HG03064 (cell line): ENCODE measurements around the gene RSPH6A.

Source experiments
- ATAC-seq: cut with Tn5 transposase; IDR thresholded peaks from one replicate; pipeline ENCODE4 v1.9.1; 2021; ENCODE audit warnings: low read depth; ENCODE audit not compliant: unreplicated experiment

RSPH6A gene

DNA sequence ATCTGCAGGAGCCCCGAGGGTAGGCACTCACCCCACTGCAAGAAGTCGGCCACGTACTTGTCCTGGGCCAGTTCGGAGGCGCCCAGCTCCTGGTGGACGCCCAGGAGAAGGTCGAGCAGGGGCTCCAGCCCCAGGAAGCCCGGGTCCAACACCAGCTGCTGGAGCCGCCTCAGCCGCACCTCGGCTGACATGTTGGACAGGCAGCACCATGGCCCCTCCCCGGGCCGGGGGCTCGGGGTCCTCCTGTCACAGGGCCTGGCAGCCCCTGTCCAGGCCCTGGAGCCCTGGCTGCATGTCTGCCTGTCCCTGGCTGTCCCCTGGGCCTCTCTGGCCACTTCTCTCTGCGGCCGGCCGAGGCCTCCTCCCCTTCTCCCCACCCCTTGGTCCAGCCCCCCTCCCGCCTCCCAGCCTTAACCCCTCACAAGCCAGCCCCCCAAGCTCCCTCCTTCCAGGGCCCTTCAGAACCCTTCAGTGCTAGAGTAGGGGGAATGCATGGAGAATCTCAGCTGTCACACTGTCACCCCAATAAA lies 32.9 kb downstream of the RSPH6A start, which contains the start of gene DMPK:
Gene DMPK, minus strand, starts transcription at position 329 of the 530 bp plus-strand sequence. Its CDS starts 138 bp downstream, at position 191.
- ATAC-seq, result no peak

DNA sequence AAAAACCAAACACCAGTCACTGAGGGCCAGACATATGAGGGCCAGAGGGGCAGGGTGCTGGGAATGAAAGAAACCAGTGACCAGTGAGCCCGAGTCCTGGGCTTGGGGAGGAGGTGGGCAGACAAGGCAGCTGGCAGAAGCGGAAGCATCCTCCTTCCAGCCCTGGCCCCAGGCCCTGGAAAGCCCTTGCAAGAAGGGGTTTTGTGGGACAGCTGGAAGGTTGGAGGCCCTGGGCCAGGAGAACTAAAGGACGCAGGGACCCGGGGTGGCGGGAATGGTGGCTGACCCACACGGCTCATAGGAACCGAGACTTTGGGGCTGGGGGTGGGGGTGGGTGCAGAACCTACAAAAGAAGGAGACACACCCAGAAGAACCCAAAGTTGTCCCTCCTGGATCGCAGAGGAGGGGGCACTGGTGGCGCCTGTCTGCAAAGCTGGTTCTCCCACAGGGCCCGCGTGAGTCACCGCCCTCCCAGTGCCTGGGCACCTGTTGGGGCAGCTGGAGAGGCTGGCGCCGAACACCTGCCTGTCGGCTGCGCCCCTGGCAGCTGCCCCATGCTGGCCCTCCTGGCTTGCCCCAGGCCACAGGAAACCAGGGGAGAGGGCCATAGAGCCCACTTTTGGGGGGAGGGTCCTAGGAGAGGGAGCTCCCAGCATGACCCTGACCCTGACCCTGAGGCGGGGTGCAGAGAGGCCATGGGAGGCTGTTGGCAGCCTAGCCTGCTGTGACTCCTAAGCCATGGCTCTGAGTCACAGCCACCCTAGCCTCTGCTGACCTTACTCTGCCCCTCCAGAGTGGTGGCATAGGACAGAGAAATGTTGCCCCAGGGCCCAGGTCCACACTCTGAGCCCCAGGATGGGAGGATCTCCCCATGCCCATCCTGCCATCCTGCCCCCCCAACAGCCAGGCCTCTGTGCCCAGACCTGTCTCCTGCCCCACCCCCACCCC lies 33.6 kb downstream of the RSPH6A start:
- no peak for ATAC-seq

DNA sequence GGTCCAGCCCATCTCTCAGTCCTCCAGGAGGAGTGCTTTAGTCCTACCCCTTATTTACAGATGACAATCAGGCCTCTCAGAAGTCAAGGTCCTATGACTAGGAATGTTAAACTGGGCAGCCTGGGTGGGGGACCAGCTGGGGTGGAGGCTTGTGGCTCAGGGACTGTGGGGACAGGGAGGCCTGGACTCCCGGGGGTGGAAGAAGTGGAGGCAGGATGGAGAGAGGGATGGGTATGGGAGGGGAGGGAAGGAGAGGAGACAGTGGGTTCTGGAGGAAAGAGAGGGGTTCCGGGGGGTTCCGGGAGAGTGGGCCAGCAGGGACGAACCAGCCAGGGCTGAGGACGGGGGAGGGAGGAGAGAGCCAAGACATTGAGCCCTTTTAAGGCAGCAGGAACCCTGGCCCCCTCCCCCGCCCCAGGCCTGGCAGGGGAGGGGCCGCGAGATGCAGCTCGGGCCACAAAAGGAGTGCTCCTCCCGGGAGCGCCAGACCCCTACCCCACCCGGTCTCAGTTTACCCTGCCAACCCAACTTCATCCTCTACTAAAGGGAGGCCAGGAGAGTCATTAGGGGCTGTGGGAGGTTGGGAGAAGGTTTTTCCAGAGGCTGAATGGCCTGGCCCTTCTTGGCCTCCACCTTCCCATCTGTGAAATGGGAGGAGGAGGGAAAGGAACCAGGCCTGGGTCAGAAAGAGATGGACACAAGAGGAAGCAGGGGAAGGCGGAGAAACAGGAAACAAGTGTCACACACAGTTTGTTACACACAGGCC lies 34.5 kb downstream of the RSPH6A start:
- no peak for ATAC-seq

DNA sequence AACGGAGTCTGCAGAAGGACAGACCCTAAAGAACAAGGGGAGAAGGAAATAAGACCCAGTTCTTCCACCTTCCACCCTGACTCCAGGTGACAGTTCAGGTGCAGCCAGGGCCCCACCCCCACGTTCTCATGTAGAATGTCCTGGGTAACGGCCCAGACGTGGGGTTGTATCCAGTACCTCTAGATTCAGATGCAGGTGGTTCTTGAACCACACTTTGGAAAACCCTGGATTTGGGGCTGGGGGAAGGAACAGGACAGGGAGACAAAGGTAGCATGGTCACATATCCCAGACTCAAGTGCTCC lies 35.0 kb downstream of the RSPH6A start:
- no peak for ATAC-seq

DNA sequence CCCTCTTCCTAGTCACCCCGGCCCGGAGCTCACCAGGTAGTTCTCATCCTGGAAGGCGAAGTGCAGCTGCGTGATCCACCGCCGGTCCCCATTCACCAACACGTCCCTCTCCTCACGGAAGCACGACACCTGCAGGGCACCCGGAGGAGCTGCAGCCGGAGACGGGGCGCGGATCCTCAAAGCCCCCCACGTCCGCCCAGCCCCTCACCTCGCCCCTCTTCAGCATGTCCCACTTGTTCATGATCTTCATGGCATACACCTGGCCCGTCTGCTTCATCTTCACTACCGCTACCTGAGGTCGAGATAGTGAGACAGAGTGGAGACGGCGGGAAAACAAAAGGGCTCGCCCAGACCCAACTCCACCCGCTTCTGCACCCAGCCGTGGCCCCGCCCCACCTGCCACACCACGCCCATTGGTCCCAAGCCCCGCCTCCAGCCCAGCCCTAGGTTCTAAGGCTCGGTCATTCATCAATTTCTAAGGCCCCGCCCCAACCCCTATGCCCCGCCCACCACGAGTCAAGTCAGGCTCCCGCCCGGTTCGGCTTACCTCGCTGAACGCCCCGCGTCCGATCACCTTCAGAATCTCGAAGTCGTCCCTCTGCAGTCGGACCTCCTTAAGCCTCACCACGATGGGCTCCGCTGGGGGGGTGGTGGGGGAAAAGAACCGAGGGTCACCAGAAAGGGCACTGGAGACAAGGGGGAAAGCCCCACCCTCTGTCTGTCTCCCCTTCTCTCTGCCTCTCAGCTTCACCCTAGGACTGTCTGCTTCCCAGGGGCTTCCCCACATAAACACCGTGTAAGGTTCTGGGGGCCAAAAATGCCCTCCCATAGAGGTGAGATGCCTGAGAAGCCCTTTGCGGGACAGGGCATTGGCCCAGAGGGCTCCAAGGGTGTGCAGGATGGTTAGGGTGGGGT lies 35.6 kb downstream of the RSPH6A start:
- peak; percentile 79 for ATAC-seq

DNA sequence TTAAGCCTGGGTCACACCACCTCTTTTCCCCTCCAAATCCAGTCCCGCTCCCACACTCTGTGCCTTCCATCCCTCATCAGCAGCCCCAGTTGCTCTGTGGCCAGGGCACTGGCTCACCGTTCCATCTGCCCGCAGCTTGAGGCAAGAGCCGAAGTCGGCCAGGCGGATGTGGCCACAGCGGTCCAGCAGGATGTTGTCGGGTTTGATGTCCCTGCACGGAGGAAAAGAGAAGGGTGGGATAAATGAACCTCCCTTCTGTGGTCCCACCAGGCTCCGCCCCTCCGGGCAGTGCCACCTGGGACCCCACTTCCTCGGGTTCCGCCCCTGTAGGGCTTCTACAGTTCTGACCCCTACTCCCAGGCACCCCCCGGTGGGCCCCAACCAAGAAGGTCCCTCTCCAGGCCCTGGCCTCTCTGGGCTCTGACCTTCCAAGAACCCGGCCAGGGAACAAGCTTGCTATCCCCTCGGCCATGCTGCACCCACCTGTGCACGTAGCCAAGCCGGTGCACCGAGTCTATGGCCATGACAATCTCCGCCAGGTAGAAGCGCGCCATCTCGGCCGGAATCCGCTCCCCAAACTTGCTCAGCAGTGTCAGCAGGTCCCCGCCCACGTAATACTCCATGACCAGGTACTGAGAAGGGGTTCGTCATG lies 37.0 kb downstream of the RSPH6A start:
- ATAC-seq, result no peak

DNA sequence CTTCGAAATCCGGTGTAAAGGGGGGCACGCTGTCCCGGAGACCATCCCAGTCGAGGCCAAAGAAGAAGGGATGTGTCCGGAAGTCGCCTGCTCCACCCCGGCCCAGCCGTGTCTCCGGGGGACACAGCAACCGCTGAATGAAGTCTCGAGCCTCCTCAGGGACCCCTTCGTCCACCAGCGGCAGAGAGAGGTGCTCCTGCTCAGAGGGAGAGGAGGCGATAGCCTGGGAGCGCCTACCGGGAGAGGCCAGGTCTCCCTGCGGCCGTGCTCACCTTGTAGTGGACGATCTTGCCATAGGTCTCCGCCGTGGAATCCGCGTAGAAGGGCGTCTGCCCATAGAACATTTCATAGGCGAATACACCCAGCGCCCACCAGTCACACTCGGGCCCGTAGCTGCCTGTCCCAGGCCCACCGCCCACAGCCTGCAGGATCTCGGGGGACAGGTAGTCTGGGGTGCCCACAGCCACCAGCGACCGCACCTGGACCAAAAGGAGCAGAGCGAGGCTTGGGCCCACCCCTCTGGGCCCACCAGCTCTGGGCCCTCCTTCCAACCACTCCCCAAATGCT lies 37.6 kb downstream of the RSPH6A start:
- ATAC-seq, result no peak

DNA sequence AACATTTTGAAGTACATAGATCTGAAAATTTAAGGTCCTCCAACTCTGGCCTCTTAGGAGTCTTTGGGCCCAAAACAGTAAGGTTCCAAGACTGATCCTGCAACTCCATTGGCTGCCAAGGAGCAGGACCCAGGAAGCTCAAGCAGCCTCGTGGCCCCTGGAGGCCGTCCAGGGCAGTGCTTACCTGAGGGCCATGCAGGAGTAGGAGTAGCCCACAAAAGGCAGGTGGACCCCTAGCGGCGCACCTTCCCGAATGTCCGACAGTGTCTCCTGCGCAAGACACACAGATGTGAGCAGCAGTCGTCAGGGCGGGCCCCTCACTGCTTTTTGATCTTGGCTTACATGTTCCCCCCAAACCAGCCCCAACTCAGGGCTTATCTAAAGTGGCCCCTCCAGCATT lies 40.3 kb downstream of the RSPH6A start:
- ATAC-seq, result no peak

DNA sequence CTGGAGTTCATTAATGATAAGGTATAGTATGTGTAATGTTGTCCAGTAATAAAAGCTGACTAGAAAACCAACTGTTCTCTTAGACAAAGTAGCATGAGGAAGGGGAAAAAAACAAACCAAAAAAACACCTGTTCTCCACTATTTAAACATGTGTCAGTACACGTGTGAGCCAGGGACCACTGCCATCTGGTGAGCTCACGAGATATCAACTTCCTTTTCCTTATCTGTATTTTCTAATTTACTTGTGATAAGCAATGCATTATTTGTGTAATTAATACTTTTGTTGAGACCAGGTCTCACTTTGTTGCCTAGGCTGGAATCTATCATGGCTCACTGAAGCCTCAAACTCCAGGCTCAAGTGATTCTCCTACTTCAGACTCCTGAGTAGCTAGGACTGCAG lies 41.7 kb downstream of the RSPH6A start:
- ATAC-seq, result no peak

DNA sequence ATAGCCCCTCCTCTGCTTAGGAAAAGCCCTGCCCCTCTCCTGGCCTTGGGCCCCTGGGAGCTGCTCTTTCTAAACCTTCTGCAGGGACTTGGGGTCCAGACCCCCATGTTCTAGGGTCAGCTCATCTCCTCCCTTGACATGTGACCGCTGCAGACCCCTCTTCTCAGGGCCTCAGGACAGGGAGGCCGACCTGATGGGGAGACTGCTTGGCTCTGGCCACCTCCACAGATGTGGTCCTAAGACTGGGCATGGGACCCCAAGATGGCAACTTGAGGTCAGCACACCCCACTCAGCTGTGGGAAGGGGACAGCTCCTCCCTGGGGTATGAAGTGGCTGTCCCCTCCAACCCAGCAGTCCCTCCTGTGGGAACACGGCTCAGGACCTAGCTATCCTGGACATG lies 42.2 kb downstream of the RSPH6A start:
- ATAC-seq, result no peak

DNA sequence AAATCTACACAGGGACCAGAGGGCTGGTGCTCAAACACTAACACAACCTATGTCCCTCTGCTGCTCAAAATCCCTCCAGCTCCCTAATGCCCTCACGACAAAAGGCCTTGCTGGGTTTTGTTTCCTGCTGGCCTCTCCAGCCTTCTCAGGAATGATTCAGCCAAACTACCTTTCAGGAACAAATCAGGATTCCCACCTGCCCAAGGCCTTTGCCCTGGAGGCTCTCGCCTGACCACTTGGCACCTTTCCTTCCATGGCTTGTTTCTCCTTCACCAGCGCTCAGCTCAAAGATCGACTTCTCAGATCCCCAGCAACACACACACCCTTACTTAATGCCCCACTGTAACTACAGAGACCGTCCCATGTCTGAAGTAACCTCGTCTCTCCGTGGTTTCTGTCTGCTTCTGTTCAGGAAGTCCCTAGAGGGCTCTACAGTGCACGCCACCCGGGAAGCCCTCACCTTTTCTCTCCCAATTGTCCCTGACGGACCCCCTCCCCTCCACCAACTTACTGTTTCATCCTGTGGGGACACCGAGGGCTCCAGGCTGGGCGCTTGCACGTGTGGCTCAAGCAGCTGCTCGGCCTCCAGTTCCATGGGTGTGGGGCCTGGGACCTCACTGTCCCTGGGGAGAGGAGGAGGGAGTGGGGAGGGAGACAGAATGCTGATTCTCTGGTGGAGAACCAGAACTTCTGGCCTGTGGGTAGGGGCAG lies 42.8 kb downstream of the RSPH6A start:
- no peak for ATAC-seq

DNA sequence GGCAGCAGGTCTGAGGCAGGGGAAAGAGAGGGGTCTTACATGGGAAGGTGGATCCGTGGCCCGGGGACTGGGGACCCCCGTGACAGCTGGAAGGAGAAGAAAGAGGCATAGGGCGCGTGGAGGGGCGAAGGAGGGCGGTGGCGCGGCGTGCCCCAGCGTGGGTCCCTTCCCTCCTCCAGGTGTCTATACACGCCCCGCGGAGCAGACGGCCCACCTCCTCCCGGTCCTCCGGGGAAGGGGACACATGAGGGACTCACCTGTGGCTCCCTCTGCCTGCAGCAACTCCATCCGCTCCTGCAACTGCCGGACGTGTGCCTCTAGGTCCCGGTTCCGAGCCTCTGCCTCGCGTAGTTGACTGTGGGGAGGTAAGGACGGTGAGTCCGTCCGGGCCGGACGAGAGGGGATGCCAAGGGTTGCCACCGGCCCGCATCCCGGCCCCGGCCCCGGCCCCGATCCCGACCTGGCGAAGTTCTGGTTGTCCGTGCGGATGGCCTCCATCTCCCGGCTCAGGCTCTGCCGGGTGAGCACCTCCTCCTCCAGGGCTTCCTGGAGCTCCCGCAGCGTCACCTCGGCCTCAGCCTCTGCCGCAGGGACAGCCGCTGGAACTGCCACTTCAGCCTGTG lies 43.7 kb downstream of the RSPH6A start:
- ATAC-seq, result no peak

DNA sequence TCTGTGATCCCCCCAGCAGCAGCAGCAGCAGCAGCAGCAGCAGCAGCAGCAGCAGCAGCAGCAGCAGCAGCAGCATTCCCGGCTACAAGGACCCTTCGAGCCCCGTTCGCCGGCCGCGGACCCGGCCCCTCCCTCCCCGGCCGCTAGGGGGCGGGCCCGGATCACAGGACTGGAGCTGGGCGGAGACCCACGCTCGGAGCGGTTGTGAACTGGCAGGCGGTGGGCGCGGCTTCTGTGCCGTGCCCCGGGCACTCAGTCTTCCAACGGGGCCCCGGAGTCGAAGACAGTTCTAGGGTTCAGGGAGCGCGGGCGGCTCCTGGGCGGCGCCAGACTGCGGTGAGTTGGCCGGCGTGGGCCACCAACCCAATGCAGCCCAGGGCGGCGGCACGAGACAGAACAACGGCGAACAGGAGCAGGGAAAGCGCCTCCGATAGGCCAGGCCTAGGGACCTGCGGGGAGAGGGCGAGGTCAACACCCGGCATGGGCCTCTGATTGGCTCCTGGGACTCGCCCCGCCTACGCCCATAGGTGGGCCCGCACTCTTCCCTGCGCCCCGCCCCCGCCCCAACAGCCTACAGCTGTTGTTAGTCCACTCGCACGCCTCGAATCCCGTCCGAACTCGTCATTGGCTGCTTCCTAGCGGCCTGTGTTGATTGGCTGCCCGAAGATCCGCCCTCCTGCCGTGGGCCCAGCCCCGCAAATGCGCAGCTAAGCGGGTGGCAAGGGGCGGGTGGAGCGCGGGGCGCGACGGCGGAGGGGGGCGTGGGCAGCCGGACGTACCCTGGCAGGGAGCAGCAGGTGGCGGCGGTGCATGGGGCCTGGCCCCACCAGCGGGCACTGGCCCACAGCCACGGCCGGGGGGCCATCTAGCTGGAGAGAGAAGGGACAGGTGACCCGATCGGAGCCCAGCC lies 44.7 kb downstream of the RSPH6A start:
- peak; percentile 42 for ATAC-seq

DNA sequence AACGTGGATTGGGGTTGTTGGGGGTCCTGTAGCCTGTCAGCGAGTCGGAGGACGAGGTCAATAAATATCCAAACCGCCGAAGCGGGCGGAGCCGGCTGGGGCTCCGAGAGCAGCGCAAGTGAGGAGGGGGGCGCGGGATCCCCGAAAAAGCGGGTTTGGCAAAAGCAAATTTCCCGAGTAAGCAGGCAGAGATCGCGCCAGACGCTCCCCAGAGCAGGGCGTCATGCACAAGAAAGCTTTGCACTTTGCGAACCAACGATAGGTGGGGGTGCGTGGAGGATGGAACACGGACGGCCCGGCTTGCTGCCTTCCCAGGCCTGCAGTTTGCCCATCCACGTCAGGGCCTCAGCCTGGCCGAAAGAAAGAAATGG lies 45.3 kb downstream of the RSPH6A start:
- ATAC-seq, result no peak

DNA sequence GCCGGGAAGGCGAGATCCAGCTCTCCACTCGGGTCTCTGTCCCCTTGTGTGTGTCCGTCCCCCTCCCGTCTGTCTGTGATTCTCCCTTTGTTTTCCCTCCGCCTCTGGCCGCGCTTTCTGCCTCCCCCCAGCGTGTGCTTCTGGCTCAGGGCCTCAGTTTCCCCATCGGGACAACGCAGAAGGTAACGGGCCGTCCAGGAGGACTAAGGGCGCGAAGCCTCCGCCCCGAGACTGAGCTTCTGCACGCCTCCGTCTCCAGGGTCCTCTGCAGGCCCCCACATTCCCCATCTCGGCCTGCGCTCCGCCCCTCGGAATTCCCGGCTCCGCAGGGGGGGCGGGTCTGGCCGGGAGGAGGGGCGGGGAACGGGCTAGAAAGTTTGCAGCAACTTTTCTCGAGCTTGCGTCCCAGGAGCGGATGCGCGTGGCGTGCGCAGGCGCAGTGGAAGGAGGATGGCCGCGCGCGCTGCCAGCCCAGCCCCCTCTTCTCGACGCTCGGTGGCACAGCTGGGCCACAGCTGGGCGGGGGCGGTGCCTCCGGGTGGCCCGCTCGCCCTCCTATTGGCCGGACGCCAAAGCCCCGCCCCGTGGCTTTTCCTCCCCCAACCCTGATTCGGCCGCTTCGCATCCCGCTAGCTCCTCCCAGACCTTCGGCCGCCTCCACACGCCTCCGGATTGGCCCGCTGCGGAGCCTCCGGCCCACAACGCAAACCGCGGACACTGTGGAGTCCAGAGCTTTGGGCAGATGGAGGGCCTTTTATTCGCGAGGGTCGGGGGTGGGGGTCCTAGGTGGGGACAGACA lies 45.9 kb downstream of the RSPH6A start, which contains the start of gene SIX5:
Gene SIX5, minus strand, starts transcription at position 269 of the 799 bp plus-strand sequence. CDS start 408 bp downstream, outside the sequence.
- ATAC-seq, result peak; percentile 50

DNA sequence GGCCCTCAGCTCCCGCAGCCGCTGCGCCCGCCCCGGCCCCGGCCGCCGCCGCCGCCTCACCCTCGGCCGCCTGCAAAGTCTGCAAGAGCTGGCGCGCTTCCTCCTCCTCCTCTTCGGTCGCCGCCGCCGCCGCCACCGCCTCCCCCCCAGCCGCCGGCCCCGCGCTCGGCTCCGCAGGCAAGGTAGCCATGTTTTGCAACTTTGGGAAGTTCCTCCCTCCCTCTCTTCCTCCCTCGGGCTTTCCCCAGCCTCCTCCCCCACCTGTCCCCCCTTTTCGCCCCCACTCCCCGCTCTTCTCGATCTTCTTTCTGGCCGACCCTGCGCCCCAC lies 46.5 kb downstream of the RSPH6A start:
- ATAC-seq, result no peak
